GM18868 (cell line): ENCODE measurements around the gene DDOST.

Source experiments
- ATAC-seq: cut with Tn5 transposase; IDR thresholded peaks from one replicate; pipeline ENCODE4 v1.9.1; 2021; ENCODE audit warnings: mild to moderate bottlenecking, moderate library complexity; ENCODE audit not compliant: unreplicated experiment

The DDOST gene

DNA sequence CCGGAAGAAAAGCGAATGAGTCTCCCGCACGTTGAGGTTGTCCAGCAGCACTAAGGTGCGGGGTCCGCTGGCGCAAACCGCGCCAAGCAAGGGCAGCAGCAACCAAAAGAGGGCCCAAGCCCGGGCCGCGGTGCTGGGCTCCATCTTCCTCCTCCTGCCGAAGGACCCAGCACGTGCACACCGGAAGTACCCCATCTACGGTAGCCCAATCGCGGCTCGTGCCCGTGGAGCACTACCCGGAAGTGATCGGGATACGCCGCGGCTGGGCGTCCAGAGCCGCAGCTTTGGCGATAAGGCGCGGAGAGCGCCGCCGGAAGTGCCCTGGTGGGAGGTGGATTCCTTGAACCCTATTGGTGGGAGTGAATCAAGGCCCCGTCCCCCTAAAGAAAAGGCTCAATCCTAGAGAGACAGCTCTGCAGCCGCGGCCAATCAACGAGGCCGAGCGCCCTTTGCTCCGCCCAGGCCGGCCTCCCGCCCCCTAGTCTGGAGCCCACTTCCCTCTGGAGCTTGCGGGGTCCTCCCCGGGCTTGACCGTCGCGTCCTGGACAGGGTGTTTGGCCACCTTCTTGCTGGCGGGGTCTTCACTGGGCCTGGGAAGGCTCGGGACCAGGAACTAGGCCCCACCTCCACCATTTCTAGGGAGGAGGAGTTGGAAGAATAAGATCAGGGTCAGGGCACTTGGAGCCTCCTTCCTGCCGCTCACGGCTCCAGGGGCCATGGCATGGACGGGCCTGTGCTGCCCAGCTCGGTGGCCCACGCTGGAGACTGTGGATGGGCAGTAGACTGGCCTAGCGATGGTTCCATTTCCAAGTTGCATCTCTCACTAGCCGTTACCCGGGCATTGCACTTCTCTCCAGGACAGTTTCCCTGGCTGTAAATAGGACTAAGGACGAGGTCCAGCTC lies at the start of gene DDOST:
TSS of gene DDOST (minus strand) at position 163 of the 903 bp plus-strand sequence. CDS start at position 144, 19 bp downstream.
- peak; percentile 97 for ATAC-seq

DNA sequence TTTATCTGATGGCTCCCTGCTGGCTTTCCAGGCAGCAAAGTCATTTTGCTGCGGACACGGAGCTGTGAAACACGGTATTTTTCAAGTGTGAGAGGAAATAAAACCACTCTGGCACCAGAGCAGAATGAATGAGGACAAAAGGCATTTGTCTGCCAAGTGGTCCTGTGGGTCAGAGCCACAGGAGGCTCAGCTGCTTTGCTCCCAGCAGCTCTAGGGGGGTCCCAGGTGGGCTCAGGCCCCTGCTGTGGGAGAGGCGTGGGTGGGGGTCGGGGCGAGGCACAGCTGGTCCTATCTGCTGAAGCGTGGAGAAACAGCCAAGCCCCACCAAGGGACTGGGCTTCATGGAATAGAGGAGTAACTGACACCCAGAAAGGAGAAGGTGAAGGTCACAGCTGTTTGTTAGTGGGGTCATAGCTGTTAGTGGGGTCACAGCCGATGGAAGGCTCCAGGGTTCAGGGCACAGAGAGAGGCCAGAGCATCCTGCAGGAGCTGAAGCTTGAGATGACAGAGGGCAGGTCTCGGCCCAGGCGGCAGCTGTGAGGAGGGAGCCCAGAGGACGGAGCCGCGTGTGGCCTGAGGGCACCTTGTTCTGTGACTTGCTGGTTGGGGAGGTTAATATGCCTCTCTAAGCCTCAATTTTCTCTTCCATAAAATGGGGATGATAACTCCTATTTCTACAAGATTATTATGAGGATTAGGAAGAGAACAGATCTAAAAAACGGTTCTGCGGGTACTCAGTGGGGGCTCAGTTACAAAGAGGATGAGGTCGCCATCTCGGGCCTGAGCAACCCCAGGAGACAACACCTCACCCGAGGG lies 49.5 kb upstream of the DDOST start:
- ATAC-seq, result no peak

DNA sequence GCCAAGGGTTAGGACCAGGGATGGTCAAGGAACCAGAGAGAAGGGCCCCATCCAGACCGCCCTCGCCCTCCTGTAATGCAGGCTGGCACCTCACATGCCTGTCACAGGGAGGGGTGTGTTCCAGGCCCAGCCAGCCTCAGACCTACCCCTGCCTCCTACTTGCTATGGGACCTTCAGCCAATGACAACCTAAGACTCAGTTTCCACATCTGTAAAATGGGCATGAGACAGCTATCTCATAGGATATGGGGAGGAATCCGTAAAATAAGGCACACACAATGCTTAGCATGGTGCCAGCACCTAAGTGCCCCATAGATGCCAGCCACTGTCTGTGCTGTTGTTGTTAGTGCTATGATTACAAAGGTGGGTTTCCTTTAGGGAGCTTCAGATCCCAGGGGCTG lies 48.7 kb upstream of the DDOST start:
- no peak for ATAC-seq

DNA sequence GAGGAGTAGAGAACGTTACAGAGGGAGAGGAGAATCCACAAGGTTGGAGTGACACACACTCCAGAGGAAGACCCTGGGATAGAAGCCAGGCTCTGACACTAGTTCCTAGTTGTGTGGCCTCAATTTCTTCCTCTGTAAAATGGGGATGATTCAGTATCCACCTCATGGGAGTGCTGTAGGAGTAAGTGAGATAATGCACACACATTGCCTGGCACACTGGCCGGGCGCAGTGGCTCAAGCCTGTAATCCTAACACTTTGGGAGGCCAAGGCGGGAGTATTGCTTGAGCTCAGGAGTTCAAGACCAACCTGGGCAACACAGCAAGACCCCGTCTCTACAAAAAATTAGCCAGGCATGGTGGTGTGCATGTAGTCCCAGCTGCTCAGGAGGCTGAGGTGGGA lies 47.7 kb upstream of the DDOST start:
- ATAC-seq, result no peak

GRCh38 chr1:20708057-20708456 lies 46.9 kb upstream of the DDOST start:
- no peak for ATAC-seq

GRCh38 chr1:20706841-20707240 lies 45.7 kb upstream of the DDOST start:
- no peak for ATAC-seq

GRCh38 chr1:20705203-20705755 lies 44.1 kb upstream of the DDOST start:
- no peak for ATAC-seq

GRCh38 chr1:20704390-20705202 lies 43.4 kb upstream of the DDOST start:
- ATAC-seq, result no peak

DNA sequence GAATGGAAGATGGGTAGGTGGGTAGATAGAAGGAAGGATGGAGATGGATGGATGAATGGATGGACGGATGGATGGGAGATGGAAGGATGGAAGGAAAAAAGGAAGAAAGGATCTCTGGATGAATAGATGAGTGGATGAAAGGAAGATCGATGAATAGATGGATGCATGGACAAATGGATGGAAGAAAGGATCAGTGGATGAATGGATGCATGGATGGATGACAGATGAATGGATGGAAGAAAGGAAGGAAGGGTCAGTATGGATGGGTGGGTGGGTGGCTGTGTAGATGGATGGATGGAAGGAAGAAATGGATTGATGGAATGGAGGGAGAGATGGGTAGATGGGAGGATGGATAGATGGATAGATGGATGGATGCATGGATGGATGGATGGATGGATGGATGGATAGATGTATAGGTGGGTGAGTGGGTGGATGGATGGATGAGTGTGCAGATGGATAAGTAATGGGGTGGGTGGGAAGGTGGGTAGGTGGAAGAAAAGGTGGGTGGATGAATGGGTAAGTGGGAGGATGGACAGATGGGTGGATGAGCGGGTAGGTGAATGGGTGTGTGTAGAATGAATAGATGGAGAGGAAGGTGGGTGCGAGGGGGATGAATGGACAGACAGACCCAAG lies 42.1 kb upstream of the DDOST start:
- no peak for ATAC-seq

- no peak for ATAC-seq
Measured at GRCh38 chr1:20702416-20702815, 41.2 kb upstream of the DDOST start.

GRCh38 chr1:20701847-20702246 lies 40.7 kb upstream of the DDOST start:
- no peak for ATAC-seq

DNA sequence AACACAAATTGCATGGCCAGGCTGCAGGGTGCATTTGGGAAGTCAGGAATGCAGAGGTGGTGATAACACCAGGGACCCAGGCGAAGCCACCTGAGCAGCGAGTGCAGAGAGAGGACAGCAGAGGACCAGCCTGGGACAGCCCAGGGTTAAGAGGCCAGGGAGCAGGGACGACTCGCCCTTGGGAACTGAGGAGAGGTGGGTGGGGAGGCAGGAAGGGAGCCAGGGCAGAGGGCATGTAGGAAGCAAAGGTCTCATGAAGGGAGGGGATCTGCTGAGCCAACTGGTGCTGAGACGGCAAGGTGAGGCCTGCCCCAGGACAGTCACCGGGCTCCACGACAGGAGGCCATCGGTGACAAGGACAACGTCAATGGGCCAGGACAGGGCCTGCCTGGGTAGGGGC lies 40.3 kb upstream of the DDOST start:
- ATAC-seq, result no peak

- ATAC-seq, result no peak
Measured at GRCh38 chr1:20700636-20701215, 39.6 kb upstream of the DDOST start.

DNA sequence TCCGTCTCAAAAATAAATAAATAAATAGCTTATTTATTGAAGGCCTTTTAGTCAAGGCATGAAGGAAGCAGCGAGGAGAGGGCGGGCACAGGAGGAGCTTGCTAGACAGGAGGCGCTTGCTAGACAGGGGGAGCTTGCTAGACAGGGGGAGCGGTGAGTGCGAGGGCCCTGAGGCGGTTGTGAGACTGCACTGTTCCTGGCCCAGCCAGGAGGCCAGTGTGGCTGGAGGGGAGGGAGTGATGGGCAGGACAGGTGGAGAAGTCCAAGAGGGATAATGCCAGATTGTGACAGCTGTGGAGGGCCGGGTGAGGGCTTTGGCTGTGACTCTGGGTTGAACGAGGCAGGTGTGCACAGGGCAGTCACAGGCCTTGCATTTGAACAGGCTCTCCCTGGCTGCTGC lies 38.4 kb upstream of the DDOST start:
- ATAC-seq, result no peak

DNA sequence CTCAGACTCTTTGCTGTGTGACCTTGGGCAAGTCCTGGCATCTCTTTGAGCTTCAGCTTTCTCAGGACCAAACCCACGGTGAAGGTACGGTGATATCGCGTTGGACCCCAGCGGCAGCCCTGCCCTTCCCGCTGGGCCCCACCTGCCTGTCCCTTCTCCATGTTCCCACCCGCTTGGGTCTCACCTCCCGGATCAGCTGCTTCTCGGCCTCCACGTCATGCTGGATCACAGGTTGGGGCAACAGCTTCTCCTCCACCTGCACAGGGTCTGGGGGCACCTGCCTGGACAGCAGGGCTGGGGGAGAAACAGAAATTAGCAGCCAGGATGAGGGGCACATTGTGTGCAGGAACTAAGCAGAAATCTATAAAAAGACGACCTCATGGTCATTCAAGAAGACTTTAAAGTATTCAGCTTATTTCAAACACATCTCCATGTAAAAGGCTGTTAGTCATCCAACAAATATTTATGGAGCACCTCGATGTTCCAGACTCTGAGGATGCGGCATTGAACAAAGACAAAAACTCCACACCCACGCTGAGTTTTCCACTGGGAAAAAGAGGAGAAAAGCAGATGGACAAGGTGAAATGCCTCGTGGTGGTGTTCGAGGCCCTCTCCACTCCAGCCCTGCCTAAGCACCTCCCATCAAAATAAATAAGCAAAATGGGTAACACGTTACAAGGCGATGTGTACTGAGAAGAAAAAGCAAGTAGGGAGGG lies 37.2 kb upstream of the DDOST start:
- ATAC-seq, result no peak

DNA sequence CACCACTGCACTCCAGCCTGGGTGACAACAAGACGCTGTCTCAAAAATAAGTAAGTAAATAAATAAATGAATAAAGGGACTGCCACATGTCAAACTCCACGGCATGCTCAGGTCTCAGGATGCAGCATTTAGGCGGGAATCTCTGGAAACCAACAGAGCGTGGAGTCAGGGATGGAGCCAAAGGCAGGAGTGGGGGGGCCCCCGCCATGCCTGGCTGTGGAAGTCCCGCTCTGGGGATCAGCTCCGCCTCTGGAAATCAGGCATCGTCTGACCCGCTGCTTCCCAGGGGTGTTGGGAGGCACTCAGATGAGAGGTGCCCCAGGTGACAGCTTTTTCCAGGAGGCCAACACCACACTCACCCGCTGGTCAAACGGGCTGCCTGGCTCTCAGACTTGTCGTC lies 36.4 kb upstream of the DDOST start:
- no peak for ATAC-seq

DNA sequence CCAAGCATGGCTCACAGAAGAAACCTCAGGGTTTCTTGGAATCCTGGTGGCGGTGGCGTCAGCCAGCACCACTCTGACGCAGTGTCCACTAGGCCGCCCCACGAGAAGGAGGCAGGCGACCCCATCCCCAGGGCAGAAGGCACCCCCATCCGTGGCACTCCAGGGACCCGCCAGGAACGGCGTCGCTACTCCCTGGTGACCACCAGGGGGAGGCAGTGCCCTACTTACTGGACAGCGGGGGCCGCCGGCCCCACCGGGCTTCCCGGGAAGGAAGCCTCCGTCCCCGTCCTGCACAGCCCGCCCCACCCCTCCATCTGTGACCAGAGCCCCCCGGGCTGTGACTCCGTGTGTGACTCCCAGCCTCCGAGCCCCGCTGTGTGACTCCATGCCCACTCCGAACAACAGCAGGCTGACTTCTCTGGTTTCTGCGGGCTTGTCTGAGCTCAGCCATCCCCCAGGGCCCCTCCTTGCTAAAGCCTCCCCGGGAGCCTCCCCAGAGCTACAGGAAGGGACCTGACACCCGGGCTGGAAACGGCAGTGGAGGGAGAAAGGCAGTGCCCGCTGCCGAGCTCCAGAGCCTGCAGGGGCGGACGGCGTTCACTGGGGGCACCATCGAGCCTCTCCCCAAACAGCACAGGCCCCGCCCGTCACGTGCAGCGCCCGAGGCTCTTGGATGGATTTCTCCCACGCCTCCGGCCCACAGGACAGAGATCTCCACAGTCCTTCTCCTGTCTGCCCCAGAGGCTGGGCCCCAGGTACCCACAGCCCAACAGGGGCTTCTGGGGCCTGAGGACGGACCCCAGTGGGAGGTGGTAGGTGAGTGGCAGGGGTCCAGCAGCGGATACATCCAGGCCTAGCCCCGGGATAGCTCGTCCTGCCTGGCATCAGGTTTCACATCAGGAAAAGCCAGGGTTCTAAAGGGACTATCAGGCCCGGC lies 35.5 kb upstream of the DDOST start:
- ATAC-seq, result peak; percentile 63

DNA sequence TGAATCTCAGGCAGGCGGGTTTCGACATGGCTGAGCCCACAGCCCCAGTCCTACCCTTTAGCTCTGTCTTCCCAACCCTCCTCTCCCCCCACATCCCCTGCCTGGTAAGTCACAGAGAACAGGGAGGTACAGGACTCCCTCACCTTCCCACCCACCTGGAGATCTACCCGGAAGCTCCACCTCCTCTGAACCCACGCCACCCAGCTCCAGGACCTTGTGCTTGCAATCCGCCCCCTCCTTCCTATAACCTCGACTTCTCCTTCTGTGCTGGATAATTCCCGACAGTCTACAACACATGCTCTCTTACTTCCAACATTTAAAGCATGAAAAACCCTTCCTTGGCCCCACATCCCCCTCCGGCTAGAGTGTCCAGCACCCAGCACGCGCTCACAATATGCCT lies 34.3 kb upstream of the DDOST start:
- ATAC-seq, result no peak
